Right cardiac atrium (tissue), 5 donors: ENCODE results near the gene PRKN. TPM values are rescaled to one million over a fixed set of nuclear protein-coding genes. Genes with fewer than 3 reads are reported as not detected.

Experiments used
- ATAC-seq, 2 donors: fragments of 200-7000 bp; cut with Tn5 transposase; one replicate each; pipeline versions ENCODE4 v1.8.0 to v1.9.1; 2020; ENCODE audit warnings: moderate library complexity in 2 of 2, mild to moderate bottlenecking in 1 of 2
- DNase-seq, 3 donors: peaks; one replicate each; pipeline ENCODE4 v3.0.0-alpha.2; 2020
- H3K27ac ChIP-seq: one replicate; pipeline ENCODE4 v1.5.1; 2013; ENCODE audit warnings: mild to moderate bottlenecking, low read length, control low read depth, moderate library complexity
- H3K27me3 ChIP-seq: one replicate; pipeline ENCODE4 v1.6.1; 2013; ENCODE audit not compliant: control insufficient read depth, insufficient read depth
- H3K4me1 ChIP-seq: one replicate; pipeline ENCODE4 v1.6.1; 2013; ENCODE audit warnings: low read length; ENCODE audit not compliant: control insufficient read depth, insufficient read depth
- H3K4me3 ChIP-seq: one replicate; pipeline ENCODE4 v1.5.1; 2013; ENCODE audit warnings: low read length, control low read depth
- H3K9me3 ChIP-seq: one replicate; pipeline ENCODE4 v1.6.1; 2013; ENCODE audit warnings: low read length; ENCODE audit not compliant: control insufficient read depth
- WGBS: extraction: QIAGEN DNeasy Blood & Tissue Kit; methylation state at CpG from one replicate; pipeline ENCODE4 v1.1.7; 2013; 5-methylcytosine and 5-hydroxymethylcytosine counted together
- intact Hi-C, 4 donors: fragments of 100-400 bp; cut with DNase I; formaldehyde crosslinking; loops; one replicate each; pipeline versions ENCODE4 v1.11.0 to v1.14.0; 2022 to 2023
- polyA plus RNA-seq: library from polyadenylated mRNA; stranded (reverse); fragments of 200-250 nt; gene quantifications from one replicate; pipeline ENCODE4 v1.2.3, GENCODE V29; 2013
- total RNA-seq, 4 donors: library from RNA; stranded (reverse); fragmentation: NEBNext Ultra II Directional; extraction: Animal tissue kit (Norgen Biotek cat#: 25700); gene quantifications; one replicate each; pipeline ENCODE4 v1.2.1, GENCODE V29; 2021
- donor health status: healthy with polysubstance abuse.
- donor health status: DM: no; HTN: yes; CAD: no.
- donor health status: DM: no; HTN: no; CAD: no.
- donor health status: DM: no; HTN: yes; CAD: no; lungs with severe emphysema.
- donor health status: DM: yes; HTN: yes; CAD: no.

The PRKN gene
- total and polyA plus RNA-seq, 5 donors: 9.6 to 33.0 (median 24.8) TPM

- 38% methylated on average over 4 of the region's 4 CpGs for WGBS
- H3K27ac ChIP-seq: no peak overlapping the region
- ATAC-seq: peak; percentile 46 to 71
- DNase-seq: peak in 2 of 3 donors; percentile 39 to 55
- no peak overlapping the region for H3K4me3 ChIP-seq
- intact Hi-C loops: no loop called here
- H3K9me3 ChIP-seq: no peaks in the 10 kb centered on the region
- H3K27me3 ChIP-seq: no peaks in the 10 kb centered on the region
- peaks cover 3% of the 10 kb centered on the region for H3K4me1 ChIP-seq
Measured at GRCh38 chr6:162119341-162119740, 608.2 kb downstream of the PRKN start.

- Histone ChIP-seq H3K27me3 (no peaks in the 10 kb centered on the region), H3K4me1 (peaks cover 3% of the 10 kb centered on the region), H3K4me3 (no peak overlapping the region), H3K9me3 (no peaks in the 10 kb centered on the region), H3K27ac (no peak overlapping the region)
- DNase-seq (no peak), ATAC-seq (no peak)
- WGBS: 74% methylated on average over 5 of the region's 5 CpGs
- intact Hi-C loops: no loop called here
Measured at GRCh38 chr6:162118706-162119105, 608.9 kb downstream of the PRKN start.

DNA sequence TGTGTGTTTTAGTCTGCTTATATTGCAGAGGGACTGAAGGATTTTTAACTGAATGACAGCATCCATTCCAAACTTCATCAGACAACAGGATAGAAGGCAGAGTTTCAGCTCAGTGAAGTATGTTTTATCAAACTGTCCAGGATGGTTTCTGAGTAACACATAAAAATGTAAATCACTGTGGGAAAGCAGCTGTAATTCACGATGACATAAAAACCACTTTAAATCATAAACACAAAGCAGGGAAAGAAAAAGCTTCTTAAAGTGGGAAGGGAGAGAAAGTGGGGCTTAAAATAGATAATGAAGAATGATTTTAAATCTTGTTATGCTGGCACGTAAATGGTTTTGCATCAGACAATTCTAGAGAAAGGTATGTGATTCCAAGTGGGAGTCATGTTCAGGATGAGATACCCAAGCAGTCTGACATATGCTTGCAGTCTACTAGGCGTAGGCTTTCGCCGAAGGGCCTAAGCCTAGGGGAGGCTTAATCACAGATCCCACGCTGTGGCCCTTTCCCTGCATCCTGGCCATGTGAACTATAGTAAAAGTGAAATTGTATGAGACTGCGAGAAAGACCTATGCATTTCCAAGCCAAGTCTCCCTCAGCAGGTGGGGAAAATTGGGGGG, 610.6 kb downstream of the PRKN start:
- ATAC-seq: no peak
- no peak overlapping the region for H3K27ac ChIP-seq
- WGBS: 93% methylated on average over 7 of the region's 7 CpGs
- intact Hi-C loops: no loop called here
- H3K9me3 ChIP-seq: no peaks in the 10 kb centered on the region
- DNase-seq: no peak
- no peak overlapping the region for H3K4me3 ChIP-seq
- H3K27me3 ChIP-seq: no peaks in the 10 kb centered on the region
- peaks cover 3% of the 10 kb centered on the region for H3K4me1 ChIP-seq

GRCh38 chr6:162109480-162110050, 618.0 kb downstream of the PRKN start:
- Histone ChIP-seq H3K27me3 (no peaks in the 10 kb centered on the region), H3K9me3 (no peaks in the 10 kb centered on the region), H3K4me1 (peaks cover 2% of the 10 kb centered on the region), H3K27ac (no peak overlapping the region), H3K4me3 (no peak overlapping the region)
- DNase-seq (no peak), ATAC-seq (no peak)
- 83% methylated on average over 2 of the region's 2 CpGs for WGBS
- intact Hi-C loops: no loop called here

- DNase-seq (no peak), ATAC-seq (no peak)
- intact Hi-C loops: no loop called here
- Histone ChIP-seq H3K4me3 (no peak overlapping the region), H3K4me1 (peaks cover 2% of the 10 kb centered on the region), H3K27me3 (no peaks in the 10 kb centered on the region), H3K27ac (no peak overlapping the region), H3K9me3 (no peaks in the 10 kb centered on the region)
- WGBS: 89% methylated on average over 3 of the region's 3 CpGs
Measured at GRCh38 chr6:162108041-162108440, 619.5 kb downstream of the PRKN start.

GRCh38 chr6:162100096-162100495, 627.5 kb downstream of the PRKN start:
- ATAC-seq: no peak
- DNase-seq: no peak
- no peaks in the 10 kb centered on the region for H3K4me1 ChIP-seq
- no peaks in the 10 kb centered on the region for H3K27me3 ChIP-seq
- H3K9me3 ChIP-seq: no peaks in the 10 kb centered on the region
- 74% methylated on average over 5 of the region's 5 CpGs for WGBS
- H3K27ac ChIP-seq: no peak overlapping the region
- intact Hi-C loops: no loop called here
- H3K4me3 ChIP-seq: no peak overlapping the region

- WGBS: 79% methylated on average over 5 of the region's 5 CpGs
- DNase-seq (peak in 1 of 3 donors; percentile 40), ATAC-seq (peak in 1 of 2 donors; percentile 74)
- Histone ChIP-seq H3K9me3 (no peaks in the 10 kb centered on the region), H3K4me1 (no peaks in the 10 kb centered on the region), H3K27ac (no peak overlapping the region), H3K4me3 (no peak overlapping the region), H3K27me3 (no peaks in the 10 kb centered on the region)
- intact Hi-C loops: no loop called here
Measured at GRCh38 chr6:162099685-162100084, 627.9 kb downstream of the PRKN start.

- Histone ChIP-seq H3K4me3 (no peak overlapping the region), H3K27me3 (no peaks in the 10 kb centered on the region), H3K27ac (no peak overlapping the region), H3K4me1 (no peaks in the 10 kb centered on the region), H3K9me3 (no peaks in the 10 kb centered on the region)
- DNase-seq (no peak), ATAC-seq (peak in 1 of 2 donors; percentile 65)
- 67% methylated on average over 11 of the region's 11 CpGs for whole genome bisulfite sequencing
- intact Hi-C loops: no loop called here
Measured at GRCh38 chr6:162092816-162093502, 634.6 kb downstream of the PRKN start.

DNA sequence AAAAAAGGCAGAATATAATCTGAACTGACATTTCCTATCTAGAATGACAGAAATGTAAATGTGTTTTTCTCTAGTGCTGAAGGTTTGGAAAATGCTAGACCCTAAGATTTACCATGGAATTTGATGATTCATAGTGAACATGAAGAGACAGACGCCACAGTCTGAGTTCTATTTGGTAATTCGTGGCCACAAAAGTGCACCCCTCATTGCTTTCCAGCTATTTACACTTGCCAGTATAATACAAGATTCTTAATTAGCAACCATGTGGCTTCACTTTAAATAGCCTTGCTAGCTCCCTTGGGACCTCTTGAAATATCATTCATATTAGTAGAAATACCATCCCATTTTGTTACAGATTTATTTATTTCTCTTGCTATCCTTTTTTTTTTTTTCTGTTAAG, 636.8 kb downstream of the PRKN start:
- H3K4me3 ChIP-seq: no peak overlapping the region
- H3K27ac ChIP-seq: no peak overlapping the region
- no peak for ATAC-seq
- 52% methylated on average over 2 of the region's 2 CpGs for WGBS
- intact Hi-C loops: no loop called here
- H3K27me3 ChIP-seq: no peaks in the 10 kb centered on the region
- H3K4me1 ChIP-seq: no peaks in the 10 kb centered on the region
- no peaks in the 10 kb centered on the region for H3K9me3 ChIP-seq
- no peak for DNase-seq

- ATAC-seq (no peak), DNase-seq (no peak)
- 90% methylated on average over 2 of the region's 2 CpGs for WGBS
- no peaks in the 10 kb centered on the region for H3K9me3 ChIP-seq
- intact Hi-C loops: no loop called here
- no peaks in the 10 kb centered on the region for H3K4me1 ChIP-seq
- no peak overlapping the region for H3K27ac ChIP-seq
- no peaks in the 10 kb centered on the region for H3K27me3 ChIP-seq
- H3K4me3 ChIP-seq: no peak overlapping the region
Measured at GRCh38 chr6:162088091-162088490, 639.5 kb downstream of the PRKN start.

- Histone ChIP-seq H3K9me3 (no peaks in the 10 kb centered on the region), H3K27ac (no peak overlapping the region), H3K4me1 (no peaks in the 10 kb centered on the region), H3K27me3 (no peaks in the 10 kb centered on the region), H3K4me3 (no peak overlapping the region)
- WGBS: 94% methylated on average over 1 of the region's 1 CpG
- ATAC-seq: no peak
- intact Hi-C loops: no loop called here
- no peak for DNase-seq
Measured at GRCh38 chr6:162085561-162085960, 642.0 kb downstream of the PRKN start.
